RWPE2 (cell line): Measurements from ENCODE around the gene ELOVL3.

Experiments used
- ATAC-seq: fragments of 200-7000 bp; cut with Tn5 transposase; 3 replicates; pipeline ENCODE4 v1.9.1; 2021; ENCODE audit warnings: low read depth
- DNase-seq: peaks from one replicate; pipeline ENCODE4 v3.0.0-alpha.2; 2020; ENCODE audit warnings: low spot score
- H3K27ac ChIP-seq: fragments of 450-650 bp; 2 replicates; pipeline ENCODE4 v1.5.1; 2017; ENCODE audit warnings: mild to moderate bottlenecking; ENCODE audit not compliant: poor library complexity, severe bottlenecking
- H3K27me3 ChIP-seq: fragments of 250-450 bp; sonication (Bioruptor Pico); 2 replicates; pipeline ENCODE4 v1.5.1; 2021; ENCODE audit warnings: mild to moderate bottlenecking, moderate library complexity; ENCODE audit not compliant: insufficient read depth, poor library complexity, severe bottlenecking
- H3K36me3 ChIP-seq: fragments of 250-450 bp; sonication (Bioruptor Pico); 2 replicates; pipeline ENCODE4 v1.5.1; 2020; ENCODE audit warnings: low read depth, mild to moderate bottlenecking, moderate library complexity
- H3K4me1 ChIP-seq: fragments of 250-450 bp; sonication (Bioruptor Pico); 2 replicates; pipeline ENCODE4 v1.5.1; 2021; ENCODE audit warnings: mild to moderate bottlenecking, moderate library complexity; ENCODE audit not compliant: insufficient read depth, poor library complexity, severe bottlenecking
- H3K4me3 ChIP-seq: fragments of 250-450 bp; sonication (Bioruptor Pico); 2 replicates; pipeline ENCODE4 v1.5.1; 2021; ENCODE audit warnings: mild to moderate bottlenecking, moderate library complexity; ENCODE audit not compliant: severe bottlenecking
- H3K9me3 ChIP-seq: fragments of 250-450 bp; sonication (Bioruptor Pico); 2 replicates; pipeline ENCODE4 v1.5.1; 2021; ENCODE audit warnings: mild to moderate bottlenecking, moderate library complexity; ENCODE audit not compliant: severe bottlenecking
- TF ChIP-seq, protein P1 (sequence below): fragments of 450-650 bp; IDR thresholded peaks from one replicate; pipeline ENCODE4 v1.5.1; 2017; ENCODE audit warnings: mild to moderate bottlenecking, moderate library complexity; ENCODE audit not compliant: poor library complexity, severe bottlenecking

ELOVL3 gene

GRCh38 chr10:102198027-102198426, 28.1 kb upstream of the ELOVL3 start:
- H3K4me1 ChIP-seq, result no peaks in the 10 kb centered on the region
- no peaks in the 10 kb centered on the region for H3K36me3 ChIP-seq
- DNase-seq, result no peak
- no peaks in the 10 kb centered on the region for H3K27me3 ChIP-seq
- TF ChIP-seq, protein P1, sequence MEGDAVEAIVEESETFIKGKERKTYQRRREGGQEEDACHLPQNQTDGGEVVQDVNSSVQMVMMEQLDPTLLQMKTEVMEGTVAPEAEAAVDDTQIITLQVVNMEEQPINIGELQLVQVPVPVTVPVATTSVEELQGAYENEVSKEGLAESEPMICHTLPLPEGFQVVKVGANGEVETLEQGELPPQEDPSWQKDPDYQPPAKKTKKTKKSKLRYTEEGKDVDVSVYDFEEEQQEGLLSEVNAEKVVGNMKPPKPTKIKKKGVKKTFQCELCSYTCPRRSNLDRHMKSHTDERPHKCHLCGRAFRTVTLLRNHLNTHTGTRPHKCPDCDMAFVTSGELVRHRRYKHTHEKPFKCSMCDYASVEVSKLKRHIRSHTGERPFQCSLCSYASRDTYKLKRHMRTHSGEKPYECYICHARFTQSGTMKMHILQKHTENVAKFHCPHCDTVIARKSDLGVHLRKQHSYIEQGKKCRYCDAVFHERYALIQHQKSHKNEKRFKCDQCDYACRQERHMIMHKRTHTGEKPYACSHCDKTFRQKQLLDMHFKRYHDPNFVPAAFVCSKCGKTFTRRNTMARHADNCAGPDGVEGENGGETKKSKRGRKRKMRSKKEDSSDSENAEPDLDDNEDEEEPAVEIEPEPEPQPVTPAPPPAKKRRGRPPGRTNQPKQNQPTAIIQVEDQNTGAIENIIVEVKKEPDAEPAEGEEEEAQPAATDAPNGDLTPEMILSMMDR, result no peak
- no peaks in the 10 kb centered on the region for H3K9me3 ChIP-seq
- no peak overlapping the region for H3K4me3 ChIP-seq
- no peak for ATAC-seq
- H3K27ac ChIP-seq, result no peak overlapping the region

DNA sequence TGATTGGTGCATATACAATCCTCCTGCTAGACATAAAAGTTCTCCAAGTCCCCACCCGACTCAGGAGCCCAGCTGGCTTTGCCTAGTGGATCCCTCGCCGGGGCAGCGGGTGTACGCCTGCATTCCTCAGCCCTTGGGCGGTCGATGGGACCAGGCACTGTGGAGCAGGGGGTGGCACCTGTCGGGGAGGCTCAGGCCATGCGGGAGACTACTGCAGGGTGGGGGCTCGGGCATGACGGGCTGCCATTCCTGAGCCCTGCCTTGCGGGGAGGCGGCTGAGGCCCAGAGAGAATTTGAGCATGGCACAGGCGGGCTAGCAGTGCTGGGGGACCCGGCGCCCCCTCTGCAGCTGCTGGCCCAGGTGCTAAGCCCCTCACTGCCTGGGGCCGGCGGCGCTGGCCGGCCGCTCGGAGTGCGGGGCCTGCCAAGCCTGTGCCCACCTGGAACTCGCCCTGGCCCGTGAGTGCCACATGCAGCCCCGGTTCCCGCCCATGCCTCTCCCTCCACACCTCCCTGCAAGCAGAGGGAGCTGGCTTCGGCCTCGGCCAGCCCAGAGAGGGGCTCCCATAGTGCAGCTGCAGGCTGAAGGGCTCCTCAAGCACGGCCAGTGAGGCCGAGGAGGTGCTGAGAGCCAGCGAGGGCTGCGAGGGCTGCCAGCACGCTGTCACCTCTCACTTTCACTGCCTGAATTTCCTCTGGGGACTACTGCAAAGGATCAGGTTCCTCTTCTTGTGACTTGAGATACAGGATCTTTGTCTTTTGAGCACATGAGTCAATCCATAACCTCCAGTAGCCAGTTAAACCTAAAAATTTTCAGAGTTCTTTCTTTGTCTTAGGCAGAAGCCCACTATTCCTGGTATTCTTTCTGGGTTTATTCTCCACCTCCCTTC, 25.1 kb upstream of the ELOVL3 start:
- no peak for DNase-seq
- no peak for ATAC-seq
- no peaks in the 10 kb centered on the region for H3K27me3 ChIP-seq
- H3K9me3 ChIP-seq, result no peaks in the 10 kb centered on the region
- no peak overlapping the region for H3K4me3 ChIP-seq
- no peaks in the 10 kb centered on the region for H3K36me3 ChIP-seq
- no peak overlapping the region for H3K27ac ChIP-seq
- H3K4me1 ChIP-seq, result no peaks in the 10 kb centered on the region
- TF ChIP-seq, protein P1, result no peak

DNA sequence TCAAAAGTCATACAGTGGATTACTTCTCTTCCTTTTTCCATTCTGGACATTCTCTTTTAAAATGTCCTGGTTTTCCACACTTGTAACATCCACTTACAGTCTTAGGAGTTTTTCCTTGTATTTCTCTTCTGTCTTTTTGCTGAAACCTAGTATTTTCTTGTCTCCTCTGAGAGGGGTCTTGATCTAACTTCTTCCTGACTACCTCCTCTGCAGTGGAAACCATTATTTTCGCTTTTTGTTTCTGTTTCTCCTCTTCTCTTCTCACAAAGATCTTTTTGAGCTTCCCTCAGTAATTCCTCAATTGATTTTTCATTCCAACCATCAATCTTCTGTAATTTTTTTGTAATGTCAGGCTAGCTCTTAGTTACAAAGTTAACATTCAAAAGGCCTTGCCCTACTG, 23.7 kb upstream of the ELOVL3 start:
- H3K27ac ChIP-seq, result no peak overlapping the region
- no peak overlapping the region for H3K4me3 ChIP-seq
- no peaks in the 10 kb centered on the region for H3K27me3 ChIP-seq
- H3K36me3 ChIP-seq, result no peaks in the 10 kb centered on the region
- no peak for DNase-seq
- ATAC-seq, result no peak
- TF ChIP-seq, protein P1, result no peak
- H3K4me1 ChIP-seq, result no peaks in the 10 kb centered on the region
- no peaks in the 10 kb centered on the region for H3K9me3 ChIP-seq

DNA sequence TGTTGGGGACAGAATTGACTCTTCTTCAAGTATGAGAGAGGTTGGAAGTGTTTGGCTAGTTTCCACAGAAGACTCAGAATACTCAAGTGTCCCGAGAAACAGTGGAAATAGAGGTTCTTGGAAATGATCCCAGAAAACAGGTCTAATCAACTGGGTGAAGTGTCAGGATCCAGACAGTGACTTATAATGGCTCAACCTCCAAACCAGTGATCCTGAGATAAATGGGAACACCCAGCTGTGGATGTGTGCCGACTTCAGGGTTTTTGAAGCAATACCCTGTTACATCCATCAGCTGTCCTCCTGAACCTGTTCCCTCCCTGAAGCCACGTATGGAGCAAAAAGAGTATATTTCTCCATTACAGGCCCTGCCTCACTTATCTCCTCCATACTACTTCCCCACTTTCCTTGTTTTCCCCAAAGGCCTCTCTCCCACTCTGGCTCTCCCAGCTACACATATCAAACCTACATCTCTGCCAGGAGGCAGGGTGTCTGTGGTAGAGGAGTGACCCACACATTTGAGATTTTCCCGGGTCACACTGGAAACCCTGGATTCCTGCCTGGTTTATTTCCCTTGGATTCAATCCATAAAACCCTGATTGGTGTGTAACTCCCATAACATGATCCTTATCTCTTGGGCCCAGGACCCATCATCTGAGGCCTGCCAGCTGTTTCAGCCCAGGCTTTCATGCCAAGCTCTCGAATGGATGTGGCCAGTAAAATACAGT, 17.6 kb upstream of the ELOVL3 start:
- Histone ChIP-seq H3K27me3 (no peaks in the 10 kb centered on the region), H3K9me3 (no peaks in the 10 kb centered on the region), H3K4me1 (no peaks in the 10 kb centered on the region), H3K4me3 (no peak overlapping the region), H3K27ac (no peak overlapping the region), H3K36me3 (no peaks in the 10 kb centered on the region)
- TF ChIP-seq, protein P1, result no peak
- DNase-seq (no peak), ATAC-seq (no peak)
